Measurements from ENCODE around the gene MARK3.

Gene MARK3

DNA sequence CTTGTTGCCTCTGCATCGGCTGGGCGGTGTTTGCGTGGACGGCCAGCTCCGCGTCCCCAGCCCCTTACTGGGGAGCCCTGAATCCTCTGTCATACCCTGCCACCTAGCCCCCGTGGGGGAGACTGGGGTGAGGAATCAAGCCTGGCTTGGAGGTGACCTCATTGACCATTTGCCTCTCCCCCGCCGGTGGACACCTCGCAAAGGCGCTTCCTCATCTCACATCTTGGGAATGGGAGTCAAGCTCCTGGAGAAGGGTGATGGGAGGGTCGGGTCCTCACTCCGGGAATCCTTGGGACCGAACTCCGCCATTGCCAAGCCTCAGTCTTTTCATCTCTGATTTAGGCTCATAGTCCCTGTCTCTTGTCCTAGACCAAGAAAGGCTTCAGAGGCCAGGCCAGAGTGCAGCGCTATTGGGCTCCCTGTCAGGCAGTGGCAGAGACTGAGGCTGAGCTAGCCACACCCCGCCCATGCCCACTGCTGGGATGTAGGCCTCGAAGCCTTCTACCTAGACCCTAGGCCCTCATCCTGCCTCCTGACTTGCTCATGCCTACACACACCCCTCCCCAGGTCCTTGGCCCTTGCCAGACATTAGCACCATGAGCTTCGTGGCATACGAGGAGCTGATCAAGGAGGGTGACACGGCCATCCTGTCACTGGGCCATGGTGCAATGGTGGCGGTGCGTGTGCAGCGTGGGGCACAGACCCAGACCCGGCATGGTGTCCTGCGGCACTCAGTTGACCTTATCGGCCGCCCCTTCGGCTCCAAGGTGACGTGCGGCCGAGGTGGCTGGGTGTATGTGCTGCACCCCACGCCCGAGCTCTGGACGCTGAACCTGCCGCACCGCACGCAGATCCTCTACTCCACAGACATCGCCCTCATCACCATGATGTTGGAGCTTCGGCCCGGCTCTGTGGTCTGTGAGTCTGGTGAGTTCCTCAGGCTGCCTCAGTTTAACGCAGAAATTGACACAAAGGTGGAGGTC lies 144.5 kb downstream of the MARK3 start:
- DNase-seq: no peak

DNA sequence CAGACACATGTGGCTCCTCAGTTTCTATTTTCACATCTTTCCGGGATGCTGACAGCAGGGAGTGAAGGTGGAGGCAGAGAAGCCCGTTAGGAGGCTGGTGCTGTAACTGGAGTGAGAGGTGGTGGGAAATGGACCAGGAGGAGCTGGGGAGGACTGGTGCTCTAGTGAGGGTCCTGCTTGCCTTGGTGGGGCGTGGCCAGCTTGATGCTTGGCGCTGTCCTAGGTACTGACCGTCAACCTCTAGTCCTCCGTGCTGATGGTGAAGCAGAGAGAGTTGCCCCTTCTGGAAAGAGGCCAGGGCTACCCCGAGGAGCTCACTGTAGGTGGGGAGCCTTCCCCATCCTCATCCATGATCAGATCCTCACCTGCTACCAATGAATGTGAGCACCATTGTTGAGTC lies 145.2 kb downstream of the MARK3 start:
- no peak for DNase-seq

DNA sequence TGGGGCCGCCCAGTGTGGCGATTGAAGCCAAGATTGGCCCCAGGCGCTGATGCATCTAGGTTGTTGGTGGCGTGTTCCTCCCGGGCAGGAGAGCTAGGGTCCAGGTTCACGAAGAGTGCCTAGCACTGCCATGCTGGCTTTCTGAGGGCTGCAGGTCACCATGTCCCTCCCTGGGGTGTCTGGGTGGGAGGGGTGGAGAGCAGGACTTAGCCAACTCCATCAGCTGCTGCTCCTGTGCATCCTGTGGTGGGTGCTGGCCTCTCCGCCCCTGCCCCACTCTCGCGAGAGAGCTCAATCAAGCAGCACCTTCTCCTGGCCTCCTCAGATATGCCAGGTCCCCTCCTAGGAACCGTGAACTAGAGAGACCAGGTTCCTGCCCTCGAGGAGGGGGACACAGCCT lies 145.6 kb downstream of the MARK3 start:
- DNase-seq: no peak

DNA sequence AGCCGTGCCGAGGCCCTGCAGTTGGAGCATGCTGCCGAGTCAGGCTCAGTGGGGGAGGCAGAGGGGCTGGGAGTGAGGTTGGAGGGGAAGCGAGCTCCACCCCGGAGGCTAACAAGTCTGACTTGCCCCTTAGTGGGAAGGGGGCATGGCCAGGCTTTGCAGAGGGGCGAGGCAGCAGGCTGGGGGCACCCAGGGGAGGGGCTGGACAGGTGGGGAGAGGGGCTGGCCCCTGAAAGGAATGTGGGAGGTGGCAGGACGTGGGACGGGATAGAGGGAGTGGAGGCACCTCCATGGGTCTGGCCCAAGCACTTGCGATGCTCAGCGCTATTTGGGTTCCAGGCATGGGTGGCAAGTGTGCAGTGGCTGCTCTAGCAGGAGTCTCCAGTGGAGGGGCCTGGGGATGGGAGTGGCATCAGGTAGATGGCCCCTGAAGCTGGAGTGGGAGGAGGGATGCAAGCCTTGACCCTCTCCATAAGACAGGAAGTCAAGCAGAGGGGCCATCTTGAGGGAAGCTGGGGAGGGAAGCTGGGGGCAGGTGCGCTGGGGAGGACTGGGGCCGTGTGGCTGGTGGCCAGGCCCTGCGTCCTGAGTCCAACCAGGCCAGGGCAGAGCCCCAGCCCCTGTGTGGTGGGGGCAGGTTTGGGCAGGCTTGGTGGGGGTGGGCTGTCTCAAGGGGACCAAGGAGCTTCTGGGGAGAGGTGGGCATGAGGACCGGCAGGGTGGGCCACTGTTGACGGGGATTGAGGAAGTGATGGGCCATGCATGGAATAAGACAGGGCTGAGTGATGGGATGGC lies 146.4 kb downstream of the MARK3 start:
- no peak for DNase-seq

DNA sequence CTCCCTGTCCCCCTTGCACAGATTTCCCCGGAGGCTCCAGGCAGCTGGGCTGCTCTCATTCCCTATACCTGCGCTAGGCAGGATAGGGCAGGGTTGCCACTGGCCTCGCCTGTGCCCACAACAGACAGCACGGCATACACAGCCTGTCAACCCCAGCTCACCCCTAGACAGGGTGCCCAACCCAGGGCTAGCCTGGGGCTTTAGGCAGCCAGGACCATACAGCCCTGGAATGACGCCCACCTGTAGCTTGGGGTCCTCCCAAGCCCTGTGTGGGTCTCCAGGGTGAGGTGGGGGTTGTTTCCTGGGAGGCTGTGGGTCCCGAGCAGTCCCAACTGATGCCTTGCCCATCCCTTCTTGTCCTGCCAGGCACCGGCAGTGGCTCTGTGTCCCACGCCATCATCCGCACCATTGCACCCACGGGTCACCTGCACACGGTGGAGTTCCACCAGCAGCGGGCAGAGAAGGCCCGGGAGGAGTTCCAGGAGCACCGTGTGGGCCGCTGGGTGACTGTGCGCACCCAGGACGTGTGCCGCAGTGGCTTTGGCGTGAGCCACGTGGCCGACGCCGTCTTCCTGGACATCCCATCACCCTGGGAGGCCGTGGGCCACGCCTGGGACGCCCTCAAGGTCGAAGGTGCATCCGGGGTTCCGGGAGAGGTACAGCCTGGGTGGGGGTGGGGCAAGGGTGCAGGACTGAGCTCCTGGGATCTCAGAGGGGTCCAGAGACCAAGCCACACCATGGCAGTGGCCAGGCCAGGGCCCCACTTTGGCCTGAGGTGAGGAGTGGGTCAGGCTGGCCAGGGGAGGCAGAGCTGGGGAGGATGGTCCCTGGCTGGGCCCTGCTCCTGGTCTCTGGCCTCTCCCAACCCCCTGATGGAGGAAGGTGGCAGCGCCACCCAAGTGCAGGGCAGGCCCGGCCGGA lies 147.3 kb downstream of the MARK3 start:
- DNase-seq: no peak

DNA sequence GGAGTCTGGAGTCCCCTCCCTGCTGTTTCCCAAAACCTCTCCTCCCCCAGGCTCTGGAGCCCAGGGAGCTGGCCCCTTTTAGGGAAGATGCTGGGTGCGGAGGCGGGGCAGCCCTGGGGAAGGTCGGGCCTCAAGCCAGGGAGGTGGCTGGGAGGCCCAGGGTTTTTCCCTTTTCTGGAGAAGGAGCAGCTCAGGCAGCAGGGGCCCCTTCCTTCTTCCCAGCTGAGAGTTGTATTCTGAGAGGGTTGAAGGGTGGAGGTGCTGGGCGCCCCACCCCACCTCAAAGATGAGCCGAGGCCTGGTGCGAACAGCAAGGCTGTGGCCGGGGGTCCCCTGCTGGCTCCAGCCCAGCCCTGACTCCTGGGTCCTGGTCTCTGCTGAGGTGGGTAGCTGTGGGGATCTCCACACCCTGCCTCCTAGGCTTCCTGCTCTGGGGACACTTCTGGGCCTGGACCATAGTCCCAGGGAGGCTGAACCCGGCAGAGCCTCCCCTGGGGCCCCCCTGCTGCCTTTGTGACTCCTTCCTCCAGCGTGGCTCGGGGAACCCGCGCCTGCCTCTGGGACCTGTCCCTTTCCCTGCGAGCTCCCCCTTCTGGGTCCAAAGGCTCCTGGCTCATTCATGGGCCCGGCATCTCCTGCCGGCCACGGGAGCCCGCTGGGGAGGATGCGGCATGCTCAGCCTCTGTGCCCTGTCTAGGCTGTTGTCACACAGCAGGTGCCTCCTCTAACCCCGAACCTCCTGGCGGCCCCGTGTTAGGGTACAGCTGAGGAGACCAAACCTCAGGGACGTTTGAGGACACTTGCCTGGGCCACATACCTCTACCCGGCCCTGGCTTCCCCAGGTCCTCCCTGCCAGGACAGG lies 148.2 kb downstream of the MARK3 start:
- DNase-seq: no peak

DNA sequence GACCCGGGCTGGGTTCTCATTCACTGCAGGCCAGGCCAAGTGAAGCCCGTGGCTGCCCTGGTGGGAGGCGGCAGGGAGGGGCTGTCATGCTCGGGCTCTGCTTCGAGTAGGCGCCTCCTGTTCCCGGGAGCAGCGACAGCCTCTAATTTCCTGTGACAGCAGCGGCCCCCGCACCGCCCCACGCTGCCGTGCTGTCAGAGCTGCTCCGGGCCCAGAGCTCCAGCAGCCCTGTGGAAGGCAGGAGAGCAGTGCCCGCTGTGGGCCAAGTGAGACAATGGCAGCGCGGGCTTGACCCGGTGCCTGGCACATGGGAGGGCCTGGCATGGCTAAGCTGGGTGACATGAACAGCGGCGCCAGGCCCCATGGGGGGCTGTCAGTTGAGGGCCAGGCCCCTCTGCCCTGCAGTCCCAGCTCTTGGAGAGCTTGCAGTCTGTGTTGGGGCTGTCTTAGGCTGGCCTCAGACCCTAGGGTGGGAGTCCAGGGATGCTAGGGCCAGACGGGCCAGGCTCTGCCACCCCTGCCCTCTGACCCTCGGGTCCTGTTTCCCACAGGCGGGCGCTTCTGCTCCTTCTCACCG lies 148.9 kb downstream of the MARK3 start:
- DNase-seq: no peak

DNA sequence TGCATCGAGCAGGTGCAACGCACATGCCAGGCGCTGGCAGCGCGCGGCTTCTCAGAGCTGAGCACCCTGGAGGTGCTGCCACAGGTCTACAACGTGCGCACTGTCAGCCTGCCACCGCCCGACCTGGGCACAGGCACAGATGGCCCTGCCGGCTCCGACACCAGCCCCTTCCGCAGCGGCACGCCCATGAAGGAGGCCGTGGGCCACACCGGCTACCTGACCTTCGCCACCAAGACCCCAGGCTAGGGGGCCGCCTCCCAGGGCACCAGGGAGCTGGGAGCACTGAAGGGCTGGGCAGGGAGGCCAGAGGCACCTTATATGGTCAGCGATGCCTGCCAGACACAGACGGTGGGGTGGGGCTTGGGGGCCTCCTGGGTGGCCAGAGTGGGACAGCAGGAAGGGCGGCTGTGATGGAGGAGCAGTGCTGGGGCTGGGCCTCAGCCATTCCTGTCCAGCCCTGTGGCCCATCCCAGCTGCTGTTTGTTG lies 149.4 kb downstream of the MARK3 start:
- DNase-seq: no peak

DNA sequence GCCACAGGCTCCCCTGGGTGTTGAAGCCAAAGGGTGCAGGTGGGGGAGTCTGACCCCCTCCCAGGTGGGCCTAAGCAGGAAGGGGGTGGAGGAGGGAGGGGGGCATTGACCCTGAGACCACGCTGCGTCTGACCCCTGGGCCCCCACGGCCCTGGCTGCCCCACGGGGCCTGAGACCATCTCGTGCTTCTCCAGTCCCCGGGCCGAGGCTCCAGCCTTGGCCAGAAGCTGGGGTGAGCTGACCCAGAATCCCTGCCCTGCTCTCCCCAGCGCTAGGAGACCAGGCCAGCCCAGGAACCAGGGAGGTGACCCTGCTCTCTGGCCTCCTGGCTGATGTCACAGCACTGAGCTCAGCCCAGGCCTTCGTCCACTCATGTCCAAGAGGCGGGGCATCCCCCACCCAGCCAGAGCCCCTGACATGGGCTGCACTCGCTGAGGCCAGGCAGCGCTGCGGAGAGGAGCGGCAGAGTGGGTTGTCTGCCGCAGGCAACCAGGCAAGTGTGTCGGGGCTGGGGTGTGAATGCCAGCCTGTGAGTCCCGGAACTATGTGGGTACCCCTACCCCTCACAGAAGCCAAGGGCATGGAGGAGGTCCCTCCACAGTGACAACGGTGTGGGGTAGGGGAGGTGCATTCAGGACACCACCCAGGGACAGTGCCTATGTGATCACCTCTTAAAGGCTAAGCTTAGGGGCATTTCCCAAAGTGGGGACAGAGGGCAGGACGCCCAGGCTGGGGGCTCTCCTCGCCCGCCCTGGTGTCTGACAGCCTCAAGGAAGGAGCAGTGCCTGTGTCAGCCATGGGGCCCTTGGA lies 150.1 kb downstream of the MARK3 start:
- no peak for DNase-seq

DNA sequence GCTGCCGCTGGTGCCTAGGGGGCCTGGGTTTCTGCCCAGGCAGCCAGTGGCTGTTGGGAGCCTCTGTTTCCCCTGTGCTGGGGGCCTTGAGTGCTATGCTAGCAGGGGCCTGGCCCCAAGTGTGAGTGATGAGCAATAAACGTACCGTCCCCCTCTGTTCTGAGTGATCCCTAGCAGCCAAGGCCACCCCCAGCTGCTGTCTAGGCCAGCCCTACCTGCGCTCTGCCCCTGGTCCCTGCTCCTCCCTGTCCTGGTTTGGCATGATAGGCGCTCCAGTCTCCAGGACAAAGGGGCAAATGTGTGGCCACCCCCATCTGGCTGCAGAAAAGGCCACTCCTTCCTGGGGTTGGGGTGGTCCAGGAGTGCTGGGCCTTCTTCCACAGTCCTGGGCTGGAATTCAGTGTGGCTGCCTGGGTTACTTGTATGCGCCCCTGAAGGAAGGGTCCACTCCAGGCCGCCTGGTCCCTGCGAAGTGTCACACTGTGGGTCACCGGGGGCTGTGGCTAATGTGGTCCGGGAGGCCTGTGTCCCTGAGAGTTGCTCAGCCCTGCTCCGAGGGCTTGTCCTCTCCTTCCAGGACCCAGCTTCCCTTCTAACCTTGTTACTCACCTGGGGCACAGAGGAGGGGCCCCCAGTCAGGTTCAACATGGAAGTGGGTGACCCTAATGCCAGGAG lies 150.8 kb downstream of the MARK3 start:
- DNase-seq: no peak

DNA sequence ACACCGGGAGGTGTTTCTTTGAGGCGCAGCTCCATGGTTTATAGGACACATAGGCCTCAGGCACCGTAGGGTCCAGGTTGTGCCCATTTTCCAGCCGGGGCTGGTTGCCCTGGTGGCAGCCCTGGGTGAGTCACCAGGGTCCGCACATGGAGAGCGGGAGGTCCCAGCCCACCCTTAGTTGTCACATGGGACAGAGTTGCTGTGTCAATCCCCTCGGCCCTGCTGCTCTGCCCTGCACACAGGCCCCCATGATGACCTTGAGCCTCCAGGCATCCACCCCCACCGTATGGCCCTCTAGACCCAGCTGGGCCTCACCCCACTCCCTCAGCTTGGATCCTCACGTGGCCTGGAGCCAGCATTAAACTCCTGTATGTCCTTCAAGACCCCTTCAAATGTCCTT lies 151.5 kb downstream of the MARK3 start:
- no peak for DNase-seq

DNA sequence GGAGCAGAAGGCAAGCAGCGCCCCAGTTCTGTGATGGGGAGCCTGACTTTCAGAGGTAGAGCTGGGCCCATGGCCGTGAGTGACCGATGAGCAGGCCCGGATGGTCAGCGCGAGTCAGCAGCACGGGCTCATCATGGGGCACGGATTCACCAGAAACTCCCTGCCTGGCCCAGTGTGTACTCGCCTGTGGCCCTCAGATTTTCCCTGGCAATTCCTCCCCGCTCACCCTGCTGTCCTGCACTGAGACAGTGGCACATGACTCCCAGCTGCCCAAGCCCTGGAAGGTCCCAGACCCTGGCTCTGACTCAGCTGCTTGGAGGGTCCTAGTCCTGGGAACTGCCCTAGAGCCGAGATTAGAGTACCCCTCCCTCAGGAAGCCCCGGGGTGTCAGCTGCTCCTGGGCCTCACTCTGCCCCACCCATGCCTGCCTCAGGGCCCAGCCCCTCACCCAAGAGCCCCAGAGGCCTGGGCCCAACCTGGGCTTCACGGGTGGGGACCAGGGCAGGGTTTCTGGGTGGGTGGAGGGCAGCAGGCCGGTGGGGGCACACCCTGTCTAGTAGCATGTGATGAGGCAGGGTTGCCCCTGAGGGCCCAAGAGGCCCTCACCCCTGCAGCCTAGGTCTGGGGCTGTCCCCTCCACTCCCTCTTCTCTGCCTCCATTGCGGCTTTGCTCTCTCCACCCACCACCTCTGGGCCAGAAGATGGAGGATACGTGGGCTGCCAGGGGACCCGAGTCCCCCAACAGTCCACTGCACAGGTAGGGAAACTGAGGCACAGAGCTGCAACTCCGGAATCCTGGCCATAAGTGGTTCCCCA lies 152.2 kb downstream of the MARK3 start:
- DNase-seq: no peak

DNA sequence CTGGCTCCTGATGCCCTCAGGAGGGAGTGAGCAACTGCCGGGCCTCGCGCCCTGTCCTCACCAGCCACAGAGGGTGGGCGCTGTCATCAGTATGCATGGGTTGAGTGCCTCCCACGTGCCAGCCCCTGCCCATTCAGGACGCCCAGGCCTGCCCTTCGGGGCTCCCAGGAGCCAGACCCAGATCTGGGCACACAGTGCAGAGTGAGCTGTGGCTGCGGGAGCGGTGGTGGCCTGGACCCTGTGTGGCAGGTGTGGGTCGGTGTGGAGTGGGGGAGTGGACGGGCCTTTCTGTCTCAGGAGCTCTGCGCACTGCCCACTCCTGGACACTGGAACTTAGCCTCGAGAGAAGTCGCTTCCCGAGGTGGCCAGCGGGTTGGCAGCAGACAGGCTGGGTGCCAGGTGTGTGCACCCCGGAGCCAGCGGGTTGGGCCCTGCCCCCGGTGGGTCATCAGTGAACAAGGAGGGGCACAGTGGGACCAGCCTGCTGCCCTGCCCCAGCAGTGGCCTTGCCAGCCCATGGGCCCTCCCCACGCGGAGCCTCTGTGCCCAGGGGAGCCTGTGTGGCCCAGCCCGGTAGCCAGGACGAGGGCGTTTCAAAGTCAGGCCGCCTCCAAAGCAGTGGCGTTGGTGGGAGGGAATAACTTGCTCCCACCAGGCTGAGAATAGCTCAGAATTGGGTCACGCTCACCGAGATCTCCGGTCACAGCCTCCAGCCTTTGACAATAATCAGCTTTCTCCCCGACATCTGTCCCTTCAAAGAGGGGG lies 153.3 kb downstream of the MARK3 start:
- no peak for DNase-seq

DNA sequence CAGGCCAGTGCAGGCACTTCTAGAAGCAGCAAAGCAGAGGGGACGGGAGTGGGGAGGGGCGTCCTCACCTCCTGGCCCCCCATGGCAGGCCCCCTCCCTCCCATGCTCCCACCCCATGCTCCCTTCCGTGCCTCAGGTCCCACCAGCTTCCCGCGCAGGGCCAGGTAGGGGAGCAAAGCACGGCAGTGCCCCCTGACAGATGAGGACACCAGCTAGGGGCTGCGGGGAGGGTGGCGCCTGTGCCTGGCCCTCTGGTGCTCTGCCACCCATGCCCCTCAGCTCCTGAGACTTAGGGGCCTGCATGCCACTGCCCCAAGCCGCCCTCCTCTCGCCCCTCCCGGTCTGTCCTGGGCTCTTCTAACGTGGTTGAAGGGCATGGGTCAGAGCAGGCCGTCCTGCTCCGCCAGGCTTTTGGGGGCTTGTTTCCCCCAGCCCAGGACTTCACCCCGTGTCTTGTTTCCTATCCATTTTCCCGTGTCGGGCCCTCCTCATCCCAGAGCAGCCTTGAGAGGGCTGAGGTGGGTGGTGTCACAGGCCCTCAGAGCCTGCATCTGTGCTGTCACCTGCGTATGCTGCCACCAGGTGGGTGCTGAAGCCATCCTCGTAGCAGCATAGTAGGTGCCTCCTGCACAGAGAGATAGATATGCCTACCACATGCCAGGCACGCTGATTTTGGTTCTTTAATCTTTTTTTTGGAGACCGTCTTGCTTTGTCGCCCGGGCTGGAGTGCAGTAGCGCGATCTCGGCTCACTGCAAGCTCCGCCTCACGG lies 154.0 kb downstream of the MARK3 start:
- DNase-seq: no peak

DNA sequence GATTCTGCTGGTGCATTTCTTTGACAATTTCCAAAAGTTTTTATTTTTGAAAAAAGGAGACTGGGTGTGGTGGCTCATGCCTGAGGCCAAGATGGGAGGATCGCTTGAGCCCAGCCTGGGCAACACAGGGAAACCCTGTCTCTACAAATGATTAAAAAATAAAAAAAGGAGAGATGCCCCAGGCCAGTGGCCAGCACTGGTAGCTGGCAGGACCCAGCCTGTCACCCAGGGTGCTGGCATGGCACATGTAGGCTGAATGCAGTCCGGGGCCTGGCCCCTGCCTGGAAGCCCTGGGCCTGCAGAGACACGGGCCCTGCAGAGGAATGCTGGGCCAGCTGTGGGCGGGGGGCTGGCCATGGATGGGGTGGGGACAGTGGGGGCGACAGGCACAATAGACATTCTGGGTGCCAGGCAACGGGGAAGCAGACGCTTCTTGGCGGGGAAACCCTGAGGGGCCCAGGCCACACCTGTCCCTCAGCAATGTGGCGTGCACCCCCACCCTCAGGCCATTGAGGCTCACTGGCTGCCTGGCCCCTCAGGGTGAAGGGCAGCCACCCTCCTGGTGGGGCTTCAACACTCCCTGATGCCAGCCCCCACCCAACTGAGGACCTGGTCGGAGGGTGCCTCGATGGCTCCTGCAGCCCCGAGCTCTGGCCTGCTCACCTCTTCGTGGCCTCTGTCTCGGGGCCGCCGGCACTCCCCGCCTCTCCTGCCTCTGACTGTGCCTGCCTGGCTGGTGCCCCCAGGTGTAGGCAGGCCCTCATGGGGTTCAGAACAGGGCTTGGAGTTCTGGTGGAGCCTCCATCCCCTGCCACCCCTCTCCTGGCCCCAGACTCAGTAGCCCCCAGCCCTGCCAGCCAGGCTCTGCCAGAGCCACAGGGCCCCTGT lies 155.8 kb downstream of the MARK3 start:
- no peak for DNase-seq
